Measurements from ENCODE around the gene PRRC1.

Gene PRRC1

DNA sequence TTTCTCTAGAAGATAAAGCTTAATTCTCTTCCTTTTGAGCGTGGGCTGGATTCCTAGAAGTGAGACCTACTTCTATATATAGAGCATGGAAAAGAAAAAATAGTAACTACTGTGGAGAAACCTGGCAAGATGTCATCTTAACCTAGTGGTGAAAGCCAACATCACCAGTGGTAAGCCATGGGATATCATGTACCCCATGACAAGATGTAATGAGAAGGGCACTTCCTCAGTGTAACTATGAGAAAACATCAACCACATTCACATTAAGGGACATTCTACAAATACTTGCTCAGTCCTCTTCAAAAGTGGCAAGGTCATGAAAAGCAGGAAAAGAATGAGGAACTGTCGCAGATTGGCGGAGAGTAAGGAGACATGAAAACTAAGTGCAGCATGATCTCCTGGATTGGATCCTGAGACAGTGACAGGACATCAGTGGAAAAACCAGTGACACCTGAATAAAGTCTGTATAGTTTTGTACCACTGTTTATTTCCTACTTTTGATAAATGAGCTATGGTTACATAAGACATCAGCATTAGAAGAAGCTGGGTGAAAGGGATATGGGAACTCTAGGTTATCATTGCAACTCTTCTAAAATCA lies 65.4 kb downstream of the PRRC1 start:
- DNase-seq, result no peak

DNA sequence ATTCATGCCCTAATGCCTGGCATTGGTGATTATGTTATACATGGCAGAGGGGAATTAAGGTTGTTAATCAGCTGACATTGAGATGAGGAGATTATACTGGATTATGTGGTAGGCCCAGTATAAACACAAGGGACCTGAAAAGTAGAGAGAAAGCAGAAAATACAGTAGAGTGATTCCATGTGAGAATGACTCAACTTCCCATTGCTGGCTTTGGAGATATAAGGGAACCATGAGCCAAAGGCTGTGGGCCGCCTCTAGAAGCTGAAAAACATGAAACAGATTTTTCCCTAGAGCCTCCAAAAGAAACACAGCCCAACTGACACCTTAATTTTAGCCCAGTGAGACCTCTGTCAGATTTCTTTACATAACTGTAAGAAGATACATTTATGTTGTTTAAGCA lies 66.4 kb downstream of the PRRC1 start:
- no peak for DNase-seq

DNA sequence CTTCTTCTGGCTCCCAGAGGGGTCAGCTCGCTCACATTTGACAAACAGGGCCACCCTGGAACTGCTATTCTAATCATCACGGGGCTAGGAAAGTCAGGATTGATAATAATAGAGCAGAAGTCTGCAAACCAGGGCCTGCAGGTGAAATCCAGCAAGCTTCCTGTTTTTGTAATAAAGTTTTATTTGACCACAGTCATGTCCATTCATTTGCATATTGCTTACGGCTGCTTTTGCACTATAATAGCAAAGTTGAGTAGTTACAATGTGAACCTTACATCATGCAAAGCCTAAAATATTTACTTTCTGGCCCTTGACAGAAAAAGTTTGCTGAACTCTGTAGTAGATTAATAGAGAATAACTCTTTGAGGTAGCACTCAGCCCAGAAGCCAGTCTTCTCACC lies 68.2 kb downstream of the PRRC1 start:
- DNase-seq, result no peak

DNA sequence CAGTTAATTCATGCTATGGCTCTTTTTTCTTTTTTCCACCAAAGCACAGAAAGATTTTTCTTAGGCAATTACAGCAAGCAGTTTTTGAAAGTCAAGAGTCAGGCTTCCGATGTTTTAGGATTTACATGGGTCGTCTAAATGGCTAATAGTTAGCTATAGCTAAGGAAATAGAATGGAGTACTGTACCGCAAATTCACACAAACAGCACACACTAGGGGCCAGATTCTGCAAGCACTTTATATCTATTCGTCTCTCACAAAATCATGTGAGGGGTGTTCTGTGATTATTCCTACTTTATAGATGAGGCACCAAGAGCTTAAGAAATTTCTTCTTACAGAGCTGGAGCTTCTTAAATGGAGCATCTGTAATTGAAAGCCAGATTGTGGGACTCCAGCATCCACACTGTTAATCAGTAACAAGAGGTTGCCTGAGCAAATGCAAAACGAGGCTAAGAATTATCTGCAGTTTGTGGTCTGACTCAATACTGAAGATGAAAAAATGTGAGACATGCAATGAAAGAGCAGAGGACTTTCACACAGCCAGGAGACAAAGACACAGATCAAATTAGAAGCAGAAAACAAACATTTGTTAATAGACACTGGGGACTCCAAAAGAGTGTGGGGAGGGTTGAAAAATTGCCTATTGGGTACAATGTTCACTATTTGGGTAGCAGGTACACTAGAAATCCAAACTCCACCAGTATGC lies 68.8 kb downstream of the PRRC1 start:
- DNase-seq, result no peak

DNA sequence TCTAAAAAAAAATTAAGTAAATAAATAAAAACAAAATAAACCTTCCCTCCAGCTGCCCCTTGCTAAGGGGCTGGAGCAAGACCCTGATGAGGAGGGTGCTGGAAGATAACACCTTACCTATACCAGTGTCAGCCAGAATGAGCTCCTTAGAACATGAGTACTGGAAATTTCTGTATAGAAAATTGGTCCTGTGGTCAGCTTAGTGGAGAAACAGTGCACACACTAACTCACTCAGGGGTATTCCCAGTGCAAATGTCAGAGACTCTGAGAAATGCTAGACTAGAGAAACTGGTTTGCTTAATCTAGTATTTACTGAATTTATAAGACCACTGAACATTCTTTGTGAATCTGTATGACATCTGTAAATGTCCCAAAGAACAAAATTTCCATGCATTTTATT lies 69.4 kb downstream of the PRRC1 start:
- no peak for DNase-seq

DNA sequence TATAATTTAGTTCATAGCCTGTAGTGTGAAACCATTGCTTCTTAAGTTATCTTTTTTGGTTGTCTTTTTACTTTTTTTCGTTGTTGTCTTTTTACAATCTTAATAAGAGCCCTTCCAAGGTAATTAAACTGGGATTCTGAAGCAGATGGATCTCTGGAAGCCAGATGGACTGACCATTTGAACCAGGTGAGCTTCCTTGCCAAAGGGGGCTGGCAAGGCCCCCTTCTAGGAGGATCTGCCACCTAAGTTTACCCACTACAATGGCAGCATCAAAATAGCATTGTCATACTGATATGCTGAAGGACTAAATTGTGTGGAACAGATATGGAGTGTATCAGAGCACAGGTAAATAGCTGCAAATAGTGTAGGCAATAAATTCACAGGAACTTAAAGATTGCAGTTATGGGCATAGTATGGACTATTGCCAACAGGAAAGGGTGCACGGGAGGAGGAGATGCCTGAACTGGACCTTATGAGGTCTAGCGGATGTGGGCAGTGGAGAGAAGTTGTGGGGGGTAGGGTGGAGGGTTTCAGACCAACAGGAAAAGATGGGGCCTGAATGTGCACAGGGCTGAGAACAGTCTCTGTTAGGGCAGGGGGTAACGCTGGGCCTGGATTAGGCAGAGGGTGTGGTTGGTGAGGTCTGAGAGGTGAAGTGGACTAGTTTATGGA lies 69.9 kb downstream of the PRRC1 start:
- no peak for DNase-seq

DNA sequence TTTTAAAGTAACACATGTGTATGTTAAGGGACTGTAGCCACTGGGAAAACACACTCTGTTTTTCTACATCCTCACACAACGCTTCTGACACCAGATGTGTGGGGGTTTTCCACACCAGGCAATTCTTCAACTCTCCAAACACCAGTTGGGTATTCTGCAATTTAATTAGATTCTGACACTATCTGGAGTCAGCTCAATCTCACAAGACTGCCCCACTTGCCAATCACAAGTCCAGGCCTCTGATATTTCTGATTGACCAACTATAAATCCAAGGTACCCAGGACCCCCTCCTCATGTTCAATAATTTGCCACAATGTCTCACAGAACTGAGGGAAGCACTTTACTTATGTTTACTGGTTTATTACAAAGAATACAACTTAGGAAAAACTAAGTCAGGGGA lies 70.9 kb downstream of the PRRC1 start:
- no peak for DNase-seq

DNA sequence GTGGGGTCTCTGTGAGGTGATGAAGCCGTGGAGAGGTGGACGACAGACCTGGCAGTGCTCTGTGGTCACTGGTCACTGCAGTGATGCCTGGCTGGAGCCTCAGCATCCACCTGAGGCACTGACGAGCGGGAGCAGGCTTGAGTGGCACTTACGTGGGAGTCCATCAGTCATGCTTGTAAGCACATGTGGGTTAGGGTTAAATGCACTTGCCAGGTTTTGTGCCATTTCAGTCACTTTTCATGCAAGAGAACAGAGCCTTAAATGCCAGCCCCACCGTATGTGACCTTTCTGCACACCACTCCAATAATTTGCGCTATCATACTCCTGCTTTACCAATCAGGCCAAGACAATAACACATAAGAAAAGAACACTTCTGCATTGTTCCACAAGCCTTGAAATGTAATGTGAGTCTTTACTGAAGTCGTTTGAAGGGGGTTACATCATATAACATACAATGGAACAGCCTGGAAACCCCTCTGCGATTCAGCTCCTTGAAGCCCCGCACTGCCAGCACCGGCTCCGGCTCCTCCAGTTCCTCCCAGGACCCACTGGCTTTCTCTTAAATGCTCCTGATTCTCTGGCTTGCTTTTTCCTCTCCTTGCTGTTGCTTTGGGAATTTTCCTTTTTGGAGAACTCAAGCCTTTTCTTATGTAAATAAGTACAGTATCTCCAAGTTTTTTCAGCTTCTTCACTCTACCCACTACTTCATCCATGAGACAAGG lies 72.0 kb downstream of the PRRC1 start:
- no peak for DNase-seq

DNA sequence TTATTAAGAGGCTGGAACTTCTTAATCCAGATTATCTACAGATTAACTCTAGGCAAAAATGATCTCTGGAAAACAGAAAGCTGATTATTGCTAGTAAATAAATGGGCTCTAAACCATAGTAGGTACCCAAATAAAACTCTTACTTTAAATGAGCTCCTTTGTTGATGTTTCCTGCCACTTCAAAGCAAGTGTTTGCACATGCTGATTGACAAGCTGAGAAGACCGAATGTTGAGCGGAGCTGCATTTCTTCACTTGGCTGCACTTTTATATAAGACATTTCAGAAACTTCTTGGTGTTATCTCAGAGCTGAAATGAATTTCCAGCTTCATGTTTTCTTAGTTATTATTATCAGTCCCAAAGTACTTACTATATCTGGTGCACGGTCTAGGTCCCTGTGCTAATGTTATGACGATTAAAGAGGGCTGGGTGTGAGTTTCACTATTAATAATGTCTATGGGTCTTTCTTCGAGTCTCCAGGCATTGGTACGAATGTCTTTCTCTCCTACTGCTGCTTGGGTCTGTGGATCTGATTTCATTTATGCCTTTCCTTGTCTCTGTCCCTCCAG lies 72.8 kb downstream of the PRRC1 start:
- no peak for DNase-seq

DNA sequence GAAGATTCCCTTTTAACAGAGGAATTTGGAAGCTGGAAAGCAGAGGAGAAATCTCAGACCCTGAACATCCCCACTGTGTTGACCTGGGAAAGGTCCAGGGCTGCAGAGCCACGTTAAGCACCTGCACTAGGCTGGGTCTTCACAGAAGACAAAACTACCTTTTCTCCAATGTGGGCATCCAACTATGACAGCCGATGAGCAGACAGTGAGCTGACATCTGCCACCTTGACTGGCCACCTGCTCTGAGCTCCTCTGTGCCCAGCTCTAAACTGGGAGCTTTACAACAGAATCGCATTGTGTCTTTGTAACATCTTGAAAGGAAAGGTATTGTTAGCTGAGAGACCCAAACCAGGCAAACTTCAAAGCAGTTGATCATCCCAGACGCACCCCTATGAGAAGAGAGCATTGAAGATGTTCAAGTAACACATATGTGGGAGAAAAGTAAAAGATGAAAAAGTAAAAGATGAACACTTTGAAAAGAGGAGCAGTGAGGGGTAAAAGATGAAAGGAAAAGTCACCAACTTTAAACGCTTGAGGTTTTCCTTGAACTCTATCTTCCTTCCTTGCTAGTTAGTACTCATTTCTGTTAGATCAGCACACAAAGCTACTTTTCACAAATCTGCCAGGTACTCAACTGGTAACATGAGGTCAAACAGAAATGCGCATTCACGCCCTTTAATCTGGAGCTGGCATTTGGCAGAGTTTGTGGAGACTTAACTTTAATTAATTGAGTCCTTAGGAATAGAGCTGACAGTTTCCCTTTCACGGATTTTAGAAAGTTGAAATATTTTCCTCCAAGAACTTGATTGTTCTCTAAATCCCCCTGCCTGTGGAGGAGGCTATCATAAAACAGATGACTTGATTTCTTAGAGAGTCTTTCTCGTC lies 78.3 kb downstream of the PRRC1 start:
- DNase-seq, result no peak

DNA sequence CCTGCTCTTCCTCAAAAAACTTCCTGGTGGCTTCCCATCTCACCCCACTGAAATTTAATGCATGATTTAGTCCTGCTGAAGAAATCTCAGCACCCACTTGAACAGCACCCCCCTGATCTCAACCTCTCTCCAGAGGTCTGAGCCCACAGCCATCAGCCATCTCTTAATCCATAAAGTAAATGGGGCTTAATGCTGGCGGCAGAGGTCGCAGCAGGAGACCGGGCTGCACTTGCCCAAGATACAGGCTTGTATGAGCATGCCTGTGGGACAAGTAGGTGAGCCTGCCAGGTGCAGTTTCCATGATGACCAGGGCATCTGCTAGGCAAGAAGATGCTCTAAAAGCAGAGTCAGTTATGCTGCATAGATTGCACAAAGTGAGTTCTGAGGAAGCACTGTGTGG lies 79.1 kb downstream of the PRRC1 start:
- DNase-seq, result no peak

DNA sequence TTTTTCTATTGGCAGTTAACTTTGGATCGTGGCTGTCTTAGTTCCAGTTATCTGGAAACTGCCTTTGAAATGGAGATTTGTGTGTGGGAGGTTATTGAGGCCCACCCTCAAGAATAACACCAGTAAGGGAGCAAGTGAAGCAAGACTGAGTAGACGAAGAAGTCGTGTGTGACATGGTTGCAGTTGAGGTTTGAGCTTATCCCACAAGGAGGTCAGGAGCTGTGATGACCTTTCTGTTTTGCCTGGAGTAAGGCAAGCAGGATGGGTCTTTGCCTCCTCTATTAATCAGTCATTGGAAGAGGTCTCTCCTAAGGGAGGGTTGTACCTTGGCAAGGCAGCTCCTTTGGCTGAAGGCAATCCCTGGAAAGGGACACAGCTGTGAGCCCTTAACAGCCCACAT lies 81.9 kb downstream of the PRRC1 start:
- no peak for DNase-seq

DNA sequence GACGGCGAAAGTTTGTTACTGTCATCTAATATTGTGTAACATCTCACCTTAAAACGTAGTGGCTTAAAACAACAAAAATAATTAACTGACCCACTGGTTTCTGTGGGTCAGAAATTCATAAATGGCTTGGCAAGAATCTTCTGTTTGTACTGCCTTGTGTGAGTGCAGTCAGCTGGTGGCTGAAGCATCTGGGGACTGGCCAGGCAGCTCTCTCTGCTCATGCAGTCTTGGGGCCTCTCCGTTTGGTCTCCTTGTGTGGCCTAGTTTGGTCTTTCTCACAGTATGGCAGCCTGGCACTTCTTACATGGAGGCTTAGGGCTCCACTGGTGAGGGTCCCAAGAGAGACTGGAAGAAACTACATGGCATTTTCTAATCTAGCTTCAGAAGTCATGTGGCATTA lies 82.4 kb downstream of the PRRC1 start:
- DNase-seq, result no peak

DNA sequence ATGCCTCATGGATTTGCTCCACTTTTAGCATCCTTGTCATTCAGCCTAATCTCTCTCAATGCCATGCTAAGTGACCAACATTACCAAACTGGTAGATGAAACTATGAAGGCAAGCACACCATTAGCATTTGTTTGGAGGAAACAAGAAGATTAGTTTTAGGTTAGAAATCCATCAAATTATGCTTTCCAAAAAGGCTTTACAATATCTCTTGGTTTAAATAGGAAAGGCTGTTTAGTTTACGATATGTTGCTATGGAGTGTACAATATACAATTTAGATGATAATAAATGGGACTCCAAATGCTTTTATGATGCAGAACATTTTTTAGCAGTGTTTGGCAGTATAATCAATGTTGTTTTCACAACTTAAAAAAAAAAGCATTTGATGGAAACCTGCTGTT lies 83.7 kb downstream of the PRRC1 start:
- no peak for DNase-seq

DNA sequence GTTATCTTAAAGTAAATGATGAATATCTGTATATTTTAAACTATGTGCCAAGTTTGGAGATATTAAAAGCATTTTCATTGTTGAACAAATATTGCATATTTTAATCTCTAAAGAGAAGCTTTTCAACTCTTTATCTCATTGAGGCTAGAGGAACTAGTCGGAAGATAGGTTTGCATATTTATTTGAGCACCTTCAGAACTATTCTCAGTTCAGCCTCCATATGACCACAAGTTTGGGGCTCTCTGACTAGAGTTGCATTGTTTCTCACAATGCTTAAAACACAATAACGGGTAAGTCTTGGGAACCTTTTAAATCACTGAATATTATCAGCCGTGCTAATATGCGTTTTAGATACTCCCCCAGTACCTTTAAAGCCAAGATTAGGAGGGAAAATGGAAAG lies 84.2 kb downstream of the PRRC1 start:
- DNase-seq, result no peak

DNA sequence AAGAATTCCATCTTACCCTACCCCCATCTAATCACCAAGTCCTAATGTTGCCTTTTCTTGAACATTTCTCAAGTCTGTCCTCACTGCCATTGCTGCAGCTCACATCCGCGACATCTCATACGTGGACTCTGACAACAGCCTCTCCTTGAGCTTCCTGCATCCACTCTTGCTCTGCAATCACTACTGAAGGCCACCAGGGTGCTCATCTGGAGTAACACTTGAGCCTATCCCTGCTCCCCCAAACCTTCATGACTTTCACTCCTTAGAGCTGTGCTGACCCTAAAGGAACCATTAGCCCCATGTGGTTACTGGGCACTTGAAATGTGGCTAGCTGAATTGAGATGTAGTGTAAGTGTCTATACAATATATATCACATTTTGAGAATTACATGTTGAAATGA lies 85.0 kb downstream of the PRRC1 start:
- no peak for DNase-seq

DNA sequence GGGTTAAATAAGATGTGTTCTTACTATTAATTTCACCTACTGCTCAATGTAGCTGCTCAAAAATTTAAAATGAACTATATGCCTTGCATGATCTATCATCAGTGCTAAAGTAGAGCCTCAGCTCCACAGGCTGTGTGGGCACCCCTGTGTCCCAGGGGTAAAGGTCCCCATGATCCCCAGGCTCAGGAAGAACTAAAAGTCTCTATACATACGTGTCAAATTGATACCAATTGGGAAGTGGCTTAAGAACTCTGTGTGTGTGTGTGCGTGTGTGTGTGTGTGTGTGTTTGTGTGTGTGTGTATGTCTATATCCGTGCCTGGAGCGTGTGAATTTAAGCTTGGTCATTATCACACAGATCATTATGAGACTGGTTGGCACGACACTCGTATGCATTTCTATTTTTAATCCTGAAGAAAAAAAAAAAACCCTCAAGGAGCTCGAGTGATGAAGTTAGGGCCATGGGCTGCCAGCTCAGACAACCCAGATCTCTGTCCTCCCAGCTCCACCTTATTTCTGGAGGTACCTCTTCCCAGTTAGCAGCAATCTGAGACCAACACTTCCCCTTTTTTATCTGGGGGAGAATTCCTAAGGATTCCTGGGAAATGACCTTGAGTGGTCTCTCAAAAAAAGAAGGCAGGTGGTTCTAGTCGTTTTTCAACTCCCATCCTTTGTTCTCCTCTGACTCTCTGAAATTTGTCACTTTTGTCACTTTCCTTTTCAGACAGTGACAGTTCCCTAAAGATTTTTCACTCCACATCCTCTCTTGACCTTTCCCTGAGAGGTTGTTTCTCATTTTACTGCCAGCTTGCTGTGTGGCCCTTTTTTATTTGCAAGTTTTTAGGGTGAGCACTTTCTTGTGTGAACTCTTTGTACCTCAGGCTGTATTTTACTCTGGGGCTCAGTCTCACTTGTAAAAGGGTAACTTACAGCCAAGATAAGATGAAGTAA lies 85.7 kb downstream of the PRRC1 start:
- DNase-seq, result no peak
